GM12872 (cell line): Measurements from ENCODE around the gene PEX26.

Experiments
- CTCF ChIP-seq: IDR thresholded peaks from 3 replicates; pipeline ENCODE4 v1.5.1; 2011; ENCODE audit warnings: low read depth, mild to moderate bottlenecking, low read length, moderate library complexity; ENCODE audit not compliant: insufficient read depth

Gene PEX26

DNA sequence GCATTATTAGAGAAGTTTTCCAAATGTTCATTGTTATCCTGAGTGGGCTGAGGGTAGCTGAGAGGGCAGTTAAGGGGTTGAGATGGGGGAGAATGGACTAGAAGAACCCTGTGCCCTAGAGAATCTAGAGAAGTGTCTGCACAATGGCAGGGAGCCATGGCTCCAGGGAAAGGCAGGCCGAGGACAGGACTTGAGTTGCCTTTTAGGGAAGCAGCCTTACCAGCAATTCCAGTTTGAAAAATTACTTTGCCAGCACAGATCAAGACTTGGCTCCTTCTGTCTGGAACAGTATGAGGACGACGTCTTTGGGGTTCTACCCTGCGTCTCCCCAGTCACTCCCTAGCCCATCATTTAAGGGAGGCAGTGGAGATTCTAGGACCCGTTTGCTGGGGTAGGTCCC lies 27.7 kb upstream of the PEX26 start:
- no peak for TF ChIP-seq CTCF

GRCh38 chr22:18055619-18056160 lies 22.1 kb upstream of the PEX26 start:
- no peak for TF ChIP-seq CTCF

GRCh38 chr22:18056161-18056666 lies 21.6 kb upstream of the PEX26 start:
- TF ChIP-seq CTCF, result no peak

DNA sequence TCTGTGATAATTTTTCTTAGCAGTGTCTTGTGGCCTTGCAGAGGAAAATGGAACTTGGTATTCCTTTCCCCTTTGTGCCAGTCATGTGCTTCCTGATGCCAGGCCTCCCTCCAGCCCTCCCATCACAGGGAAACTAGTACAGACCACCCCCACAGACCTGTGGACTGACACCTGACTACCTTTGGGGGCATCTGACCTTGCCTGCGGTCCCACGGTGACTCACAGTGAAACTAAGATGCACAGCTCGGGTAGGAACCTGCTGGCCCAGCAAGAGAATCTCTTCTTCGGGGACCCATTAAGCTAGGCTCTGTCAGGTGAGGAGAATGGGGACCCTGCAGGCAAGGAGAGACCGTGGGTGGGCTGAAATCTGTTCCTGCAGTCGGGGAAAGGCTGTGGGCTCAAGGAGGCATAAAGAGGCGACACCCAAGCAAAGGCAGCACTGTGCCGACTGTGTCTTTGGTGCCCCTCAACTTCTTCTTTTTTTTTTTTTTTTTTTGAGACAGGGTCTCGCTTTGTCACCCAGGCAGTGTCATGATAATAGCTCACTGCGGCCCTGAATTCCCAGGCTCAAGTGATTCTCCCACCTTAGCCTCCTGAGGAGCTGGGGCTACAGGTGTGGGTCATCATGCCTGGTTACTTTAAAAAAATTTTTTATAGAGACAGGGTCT lies 20.8 kb upstream of the PEX26 start:
- no peak for TF ChIP-seq CTCF

GRCh38 chr22:18057568-18058209 lies 20.1 kb upstream of the PEX26 start:
- TF ChIP-seq CTCF, result no peak

DNA sequence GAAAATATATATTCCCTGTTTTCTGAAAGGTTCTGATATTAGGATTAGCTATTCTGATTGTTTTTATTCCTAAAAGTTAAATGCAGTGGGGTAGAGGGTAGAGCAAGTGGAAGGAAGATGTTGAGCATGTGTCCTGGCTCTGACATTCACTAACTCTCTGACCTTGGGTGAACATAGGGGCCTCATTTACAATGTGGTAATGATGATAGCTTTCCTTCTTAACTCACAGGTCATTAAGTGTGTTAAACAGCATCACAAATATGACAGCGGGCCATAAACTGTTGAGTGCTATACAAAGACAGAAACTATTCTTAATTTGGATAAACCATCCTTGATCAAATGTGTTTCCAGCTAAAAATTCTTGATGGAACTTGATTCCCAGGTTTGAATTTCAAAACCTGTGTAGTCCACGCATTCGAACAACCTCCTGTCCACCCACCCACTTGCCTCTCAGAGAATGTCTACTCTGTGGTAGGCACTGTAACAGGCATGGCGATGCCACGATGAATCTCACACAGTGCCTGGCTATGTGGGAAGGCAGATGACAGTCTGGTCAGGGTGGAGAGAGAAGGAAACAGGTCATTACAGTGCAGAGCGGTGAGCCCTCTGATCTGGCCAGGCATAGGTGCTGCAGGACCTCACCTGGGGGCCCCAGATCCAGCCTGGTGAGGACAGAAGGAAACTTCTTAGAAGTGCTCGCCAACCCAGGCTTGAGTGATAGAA lies 19.3 kb upstream of the PEX26 start:
- no peak for TF ChIP-seq CTCF

DNA sequence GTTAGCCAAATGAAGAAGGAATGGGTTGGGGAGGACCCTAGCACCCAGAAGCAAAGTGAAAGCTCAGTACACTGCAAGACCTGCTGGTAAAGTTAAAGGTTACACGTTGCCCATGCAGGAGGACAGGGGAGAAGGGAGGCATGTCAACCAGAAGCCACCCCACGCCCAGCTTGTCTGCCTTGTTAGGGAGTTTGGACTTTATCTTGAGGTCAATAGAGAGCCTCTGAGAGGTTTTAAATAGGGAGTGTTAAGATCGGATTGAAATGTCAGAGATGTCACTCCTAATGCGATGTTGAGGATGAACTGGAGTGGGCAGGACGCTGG lies 18.7 kb upstream of the PEX26 start:
- no peak for TF ChIP-seq CTCF
